ENCODE results near the gene INPP5K. TPM values are rescaled to one million over a fixed set of nuclear protein-coding genes. Genes with fewer than 3 reads are reported as not detected.

The INPP5K gene
- polyA plus RNA-seq, 1 donor from 2014 or later: 35.8 TPM

- TF ChIP-seq SMC3 (conservative IDR thresholded peaks at IDR 0.05; ENCODE audit: poor library complexity): no peak
- no peak for TF ChIP-seq POLR2AphosphoS5 (IDR thresholded peaks at IDR 0.05)
- no peak for TF ChIP-seq EP300 (conservative IDR thresholded peaks at IDR 0.05; ENCODE audit: poor library complexity, severe bottlenecking)
- TF ChIP-seq CTCF (IDR thresholded peaks at IDR 0.05; ENCODE audit: poor library complexity, severe bottlenecking): no peak
- no peak for TF ChIP-seq MXI1 (conservative IDR thresholded peaks at IDR 0.05; ENCODE audit: poor library complexity, severe bottlenecking)
- no peak for TF ChIP-seq TAF1 (IDR thresholded peaks at IDR 0.05; ENCODE audit: low read depth)
- TF ChIP-seq RAD21 (conservative IDR thresholded peaks at IDR 0.05): no peak
- no peak for TF ChIP-seq REST (IDR thresholded peaks at IDR 0.05; ENCODE audit: borderline replicate concordance)
- no peak for TF ChIP-seq EZH2 (IDR thresholded peaks at IDR 0.05; ENCODE audit: borderline replicate concordance, insufficient read depth, low read length, poor library complexity, severe bottlenecking)
- Histone ChIP-seq H3K9ac (ENCODE audit: low read length) (no peak overlapping the region), H3K36me3 (ENCODE audit: insufficient read depth, low read length) (no peaks in the 10 kb centered on the region), H4K20me1 (ENCODE audit: insufficient read depth) (no peaks in the 10 kb centered on the region), H3F3A (ENCODE audit: insufficient read depth, low read length, poor library complexity, severe bottlenecking) (no peaks in the 10 kb centered on the region), H3K27me3 (ENCODE audit: insufficient read depth, low read depth, low read length) (no peaks in the 10 kb centered on the region), H3K27ac (ENCODE audit: low read length) (no peak overlapping the region), H3K9me2 (ENCODE audit: insufficient read depth, low read length) (no peaks in the 10 kb centered on the region), H3K4me3 (ENCODE audit: low read length) (no peak overlapping the region), H3K9me3 (ENCODE audit: low read length) (no peaks in the 10 kb centered on the region), H3K79me2 (replicated peaks; ENCODE audit: insufficient read depth, low read length) (no peaks in the 10 kb centered on the region), H2AFZ (ENCODE audit: low read depth, low read length) (no peak overlapping the region), H3K4me2 (ENCODE audit: low read length) (no peak overlapping the region)
Observed at GRCh38 chr17:1552932-1553331, 36.5 kb upstream of the INPP5K start.

GRCh38 chr17:1551741-1552140, 35.3 kb upstream of the INPP5K start:
- no peaks in the 10 kb centered on the region for H3K27me3 ChIP-seq (ENCODE audit: insufficient read depth, low read depth, low read length)
- no peaks in the 10 kb centered on the region for H3K9me2 ChIP-seq (ENCODE audit: insufficient read depth, low read length)
- H3K36me3 ChIP-seq (ENCODE audit: insufficient read depth, low read length): no peaks in the 10 kb centered on the region
- H3K9ac ChIP-seq (ENCODE audit: low read length): no peak overlapping the region
- no peaks in the 10 kb centered on the region for H4K20me1 ChIP-seq (ENCODE audit: insufficient read depth)
- no peaks in the 10 kb centered on the region for H3K9me3 ChIP-seq (ENCODE audit: low read length)
- H3K27ac ChIP-seq (ENCODE audit: low read length): no peak overlapping the region
- H3F3A ChIP-seq (ENCODE audit: insufficient read depth, low read length, poor library complexity, severe bottlenecking): no peaks in the 10 kb centered on the region
- H2AFZ ChIP-seq (ENCODE audit: low read depth, low read length): no peak overlapping the region
- H3K4me2 ChIP-seq (ENCODE audit: low read length): no peak overlapping the region
- no peaks in the 10 kb centered on the region for H3K79me2 ChIP-seq (replicated peaks; ENCODE audit: insufficient read depth, low read length)
- H3K4me3 ChIP-seq (ENCODE audit: low read length): no peak overlapping the region
- TF ChIP-seq EZH2 (IDR thresholded peaks at IDR 0.05; ENCODE audit: borderline replicate concordance, insufficient read depth, low read length, poor library complexity, severe bottlenecking): no peak
- TF ChIP-seq TAF1 (IDR thresholded peaks at IDR 0.05; ENCODE audit: low read depth): no peak
- no peak for TF ChIP-seq RAD21 (conservative IDR thresholded peaks at IDR 0.05)
- no peak for TF ChIP-seq EP300 (conservative IDR thresholded peaks at IDR 0.05; ENCODE audit: poor library complexity, severe bottlenecking)
- TF ChIP-seq MXI1 (conservative IDR thresholded peaks at IDR 0.05; ENCODE audit: poor library complexity, severe bottlenecking): no peak
- no peak for TF ChIP-seq SMC3 (conservative IDR thresholded peaks at IDR 0.05; ENCODE audit: poor library complexity)

Measured in neural cell (in vitro differentiated cells).